ENCODE measurements around the gene GGTLC2.

Gene GGTLC2

DNA sequence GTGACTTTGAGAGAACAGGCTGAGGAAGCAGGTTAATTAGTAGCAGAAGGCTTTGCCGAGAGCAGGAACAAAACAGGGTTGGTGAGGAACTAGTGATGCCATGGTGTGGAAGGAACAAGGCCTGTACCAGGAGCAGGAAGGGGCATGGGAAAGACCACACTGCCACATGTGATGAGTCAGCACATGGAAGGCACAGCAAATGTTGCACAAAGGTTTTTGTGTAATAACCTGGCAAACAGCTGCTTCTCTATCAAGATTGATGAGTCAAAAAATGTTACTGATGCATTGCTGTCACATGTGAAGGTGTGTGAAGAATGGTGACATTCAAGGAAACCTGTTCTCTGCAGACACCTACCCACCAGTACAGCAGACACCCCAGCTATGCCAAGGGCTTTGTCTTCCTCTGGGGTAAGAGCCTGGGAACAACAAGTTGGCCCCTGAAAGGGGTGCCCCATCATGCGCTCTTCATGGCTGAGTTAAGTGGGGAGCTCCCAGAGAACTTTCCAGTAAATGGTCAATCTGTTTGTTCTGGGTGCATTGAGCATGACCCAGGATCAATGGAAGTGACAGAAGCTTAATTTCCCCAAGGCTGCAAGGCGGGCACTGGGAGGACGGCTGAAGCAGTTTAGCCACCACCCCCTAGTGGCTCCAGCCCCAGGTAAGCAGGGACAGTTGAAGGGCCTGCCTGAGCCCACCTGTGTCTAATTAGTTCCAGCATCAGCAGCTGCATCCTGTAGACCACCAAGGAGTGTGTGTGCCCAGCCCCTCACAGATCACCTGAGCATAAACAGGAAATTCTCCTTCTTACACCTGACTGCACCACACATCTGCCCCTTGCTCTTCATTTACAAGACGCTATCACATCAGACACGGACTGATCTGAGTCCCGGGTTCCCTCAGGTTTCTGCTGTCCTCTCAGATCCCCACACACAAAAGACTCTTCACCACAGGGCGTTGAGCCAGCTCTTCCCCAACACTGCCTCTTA is 47.6 kb downstream of the GGTLC2 start:
- DNase-seq (ENCODE audit: low read depth in 2 of 2), result no peak

DNA sequence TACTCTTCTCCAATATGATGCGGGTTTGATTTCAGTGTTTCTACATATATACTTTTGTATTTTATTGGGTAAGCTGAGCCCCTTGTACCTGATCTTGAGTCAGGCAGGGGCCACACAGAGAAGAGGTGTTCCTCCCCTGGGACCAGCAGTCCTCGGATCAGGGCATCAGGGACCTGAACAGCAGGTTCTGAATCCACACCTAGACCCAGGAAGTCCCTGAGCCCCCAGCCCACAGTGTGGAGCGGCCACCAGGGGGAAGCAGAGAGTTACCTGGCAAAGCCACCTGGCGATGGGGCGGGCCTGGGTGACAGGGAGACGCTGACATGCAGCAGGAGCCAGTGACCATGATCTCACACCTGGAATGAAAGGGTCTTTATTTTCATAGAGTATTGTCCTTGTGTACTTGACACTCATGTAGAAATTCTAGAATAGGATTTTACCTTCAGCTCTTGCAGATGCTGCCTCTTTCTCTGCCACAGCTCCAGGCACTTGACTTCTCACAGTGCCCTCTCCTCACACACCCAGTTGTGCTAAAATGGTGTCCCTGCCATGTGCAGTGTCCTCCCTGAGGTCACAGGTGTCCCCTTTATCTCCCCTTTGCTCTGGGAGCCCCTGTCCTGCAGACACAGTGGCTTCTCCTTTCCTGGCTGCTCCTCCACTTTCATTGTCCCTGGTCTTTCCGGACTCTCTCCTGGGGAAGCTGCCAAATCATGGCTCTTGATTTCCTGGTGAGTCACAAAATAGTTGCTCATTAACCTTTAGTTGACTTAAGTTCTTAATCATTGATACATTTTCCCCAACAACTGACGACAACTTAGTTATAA is 48.5 kb downstream of the GGTLC2 start:
- peak; percentile 53 to 61 for DNase-seq (ENCODE audit: low read depth in 2 of 2)

DNA sequence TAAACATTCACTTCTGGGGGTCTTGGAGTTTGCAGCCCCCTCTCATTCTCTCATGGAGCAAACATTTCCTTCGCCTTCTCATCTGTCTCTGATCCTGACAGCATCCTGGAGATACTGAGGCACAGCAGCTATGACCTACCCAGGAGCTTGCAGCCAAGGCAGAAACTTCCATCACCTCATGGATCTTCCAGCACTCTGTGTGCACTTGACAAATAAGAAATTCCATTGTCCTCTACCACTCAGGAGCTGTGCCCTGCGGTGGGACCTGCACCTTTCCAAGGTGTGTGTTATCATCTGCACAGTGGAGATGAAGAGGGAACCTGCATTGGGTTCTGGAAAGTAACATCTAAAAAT is 49.1 kb downstream of the GGTLC2 start:
- DNase-seq (ENCODE audit: low read depth in 2 of 2), result no peak

DNA sequence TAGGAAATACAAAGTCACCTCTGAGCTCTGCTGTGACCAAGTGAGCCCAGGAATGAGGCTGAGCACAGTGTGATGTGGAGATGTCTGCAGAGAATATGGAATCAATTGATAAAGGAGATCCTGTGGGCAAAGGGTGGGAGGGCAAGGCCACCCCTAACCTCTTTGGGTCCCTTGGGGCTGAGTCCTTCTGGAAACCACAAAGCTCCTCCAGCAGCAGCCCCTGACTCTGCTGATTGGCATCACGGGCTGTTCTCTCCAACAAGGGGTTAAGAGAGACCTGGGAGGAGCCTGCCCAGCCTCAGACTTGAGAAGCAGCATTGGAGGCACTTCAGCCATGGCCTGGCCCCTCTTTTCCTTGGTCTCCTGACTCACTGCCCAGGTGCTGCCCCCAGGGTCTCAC is 49.7 kb downstream of the GGTLC2 start:
- DNase-seq (ENCODE audit: low read depth in 2 of 2), result no peak

DNA sequence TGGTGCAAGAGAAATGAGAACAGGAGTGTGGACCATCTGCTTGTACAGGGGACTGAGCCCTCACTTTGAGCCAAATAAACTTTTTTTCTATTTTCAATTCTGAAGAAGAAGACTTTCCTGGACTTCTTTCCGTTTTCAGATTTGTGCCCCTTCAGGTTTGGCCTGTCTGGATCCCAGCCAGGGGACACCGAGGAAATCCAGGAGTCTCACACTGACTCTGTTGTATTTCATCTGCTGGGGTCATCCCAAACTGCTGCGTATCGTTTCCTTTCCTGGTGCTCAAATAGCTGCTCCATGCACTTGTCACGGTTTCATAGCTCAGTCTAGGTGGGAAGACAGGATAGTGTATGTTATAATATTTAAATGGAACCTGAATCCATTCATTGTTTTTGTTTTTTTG is 51.7 kb downstream of the GGTLC2 start:
- DNase-seq (ENCODE audit: low read depth in 2 of 2), result no peak

All from stimulated activated CD4-positive, alpha-beta T cell treated with anti-CD3 and anti-CD28 coated beads, Interleukin-1b, Interleukin-23, amount 100 ng/mL, for 4 hours (primary cell).